ENCODE measurements around the gene RERGL. TPM values are rescaled to one million over a fixed set of nuclear protein-coding genes. Genes with fewer than 3 reads are reported as not detected.
"Not testable (repeated sequence)": the region's sequence is repeated elsewhere in the genome, so short reads cannot be mapped to it uniquely, and the experiment has no call there.

Gene RERGL
- total RNA-seq, 2 experiments from 2014 or later: not detected

DNA sequence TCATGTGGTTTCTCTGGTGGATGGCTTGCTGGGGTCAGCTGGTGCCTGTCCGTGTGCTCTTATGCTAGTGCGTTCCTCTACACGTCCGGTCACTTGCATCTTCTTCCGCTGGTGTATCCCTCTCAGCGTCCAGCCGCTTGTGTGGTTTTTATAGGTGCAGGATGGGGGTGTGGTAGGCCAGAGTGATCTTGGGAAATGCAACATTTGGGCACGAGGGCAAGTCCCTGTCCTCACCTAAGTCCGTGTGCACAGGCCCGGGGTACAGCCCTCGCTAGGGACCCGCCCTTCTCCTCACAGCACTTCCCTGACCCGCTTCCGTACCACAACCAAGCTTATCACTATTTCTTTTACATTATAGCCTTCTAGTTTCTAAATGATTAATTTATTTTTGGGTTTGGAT, 17.3 kb downstream of the RERGL start:
- Mint-ChIP-seq H3K27me3 (ENCODE audit: low read depth) (no peaks in the 10 kb centered on the region), H3K4me3 (no peak overlapping the region), H3K4me1 (ENCODE audit: low read depth) (no peaks in the 10 kb centered on the region), H3K9me3 (ENCODE audit: insufficient read depth) (peaks cover 9% of the 10 kb centered on the region), H3K27ac (no peak overlapping the region), H3K36me3 (ENCODE audit: low read depth) (no peaks in the 10 kb centered on the region)
- ATAC-seq (no peak), DNase-seq (no peak)
- ChIA-PET CTCF (no interaction called here), POLR2A (no interaction called here)

DNA sequence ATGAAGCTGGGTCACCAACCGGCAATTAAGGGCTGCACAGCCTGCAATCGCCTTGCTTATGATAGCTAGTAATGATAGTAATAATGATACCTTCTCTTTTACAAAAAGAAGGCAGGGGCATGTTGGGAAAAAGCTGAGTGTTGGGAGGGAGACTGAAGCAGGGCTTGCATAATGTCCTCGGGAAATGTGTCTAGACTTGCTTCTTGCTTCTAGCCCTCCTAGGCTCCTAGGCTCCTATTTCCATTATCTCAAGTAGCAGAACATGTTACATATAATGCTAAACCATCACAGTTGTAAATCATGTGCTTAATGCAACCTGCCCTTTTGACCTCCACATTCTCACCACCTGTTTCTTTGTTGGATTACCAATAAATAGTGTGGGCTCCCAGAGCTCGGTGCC, 18.7 kb downstream of the RERGL start:
- no peak overlapping the region for H3K27ac Mint-ChIP-seq
- no peak overlapping the region for H3K4me3 Mint-ChIP-seq
- POLR2A ChIA-PET: no interaction called here
- no peak for ATAC-seq
- no peak for DNase-seq
- H3K36me3 Mint-ChIP-seq (ENCODE audit: low read depth): no peaks in the 10 kb centered on the region
- peaks cover 9% of the 10 kb centered on the region for H3K9me3 Mint-ChIP-seq (ENCODE audit: insufficient read depth)
- CTCF ChIA-PET: no interaction called here
- H3K27me3 Mint-ChIP-seq (ENCODE audit: low read depth): no peaks in the 10 kb centered on the region
- H3K4me1 Mint-ChIP-seq (ENCODE audit: low read depth): no peaks in the 10 kb centered on the region

DNA sequence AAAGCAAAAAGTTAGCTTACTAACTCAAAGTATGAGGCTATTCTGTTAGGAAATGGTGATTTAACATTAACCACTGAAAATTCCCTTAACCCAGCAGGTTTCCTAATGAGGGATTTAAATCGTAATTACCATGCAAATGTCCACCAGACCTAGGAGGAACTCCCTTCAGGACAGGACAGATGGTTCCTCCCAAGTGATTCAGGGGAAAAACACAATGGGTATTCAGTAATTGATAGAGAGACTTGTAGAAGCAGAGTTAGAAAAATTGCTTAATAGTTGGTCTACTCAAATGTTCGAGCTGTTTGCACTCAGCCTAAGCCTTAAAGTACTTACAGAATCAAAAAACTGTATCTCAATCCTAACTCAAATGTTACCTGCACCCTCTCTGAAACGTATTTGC, 21.6 kb downstream of the RERGL start:
- no peaks in the 10 kb centered on the region for H3K27me3 Mint-ChIP-seq (ENCODE audit: low read depth)
- no peak overlapping the region for H3K4me3 Mint-ChIP-seq
- H3K9me3 Mint-ChIP-seq (ENCODE audit: insufficient read depth): peaks cover 9% of the 10 kb centered on the region
- no peaks in the 10 kb centered on the region for H3K4me1 Mint-ChIP-seq (ENCODE audit: low read depth)
- no peak overlapping the region for H3K27ac Mint-ChIP-seq
- ChIA-PET CTCF (no interaction called here), POLR2A (no interaction called here)
- no peak for DNase-seq
- no peaks in the 10 kb centered on the region for H3K36me3 Mint-ChIP-seq (ENCODE audit: low read depth)
- no peak for ATAC-seq

DNA sequence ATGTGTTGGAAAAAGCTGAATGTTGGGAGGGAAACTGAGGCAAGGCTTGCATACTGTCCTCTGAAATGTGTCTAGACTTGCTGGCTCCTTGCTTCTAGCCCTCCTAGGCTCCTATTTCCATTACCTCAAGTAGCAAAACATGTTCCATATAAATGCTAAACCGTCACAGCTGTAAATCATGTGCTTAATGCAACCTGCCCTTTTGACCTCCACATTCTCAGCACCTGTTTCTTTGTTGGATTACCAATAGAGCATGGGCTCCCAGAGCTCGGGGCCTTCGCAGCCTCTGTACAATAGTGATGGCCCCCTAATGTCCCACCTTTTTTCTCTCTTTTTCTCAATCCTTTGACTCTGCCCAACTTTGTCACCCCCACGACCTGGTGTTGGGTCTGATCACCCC, 23.3 kb downstream of the RERGL start:
- Mint-ChIP-seq H3K4me1 (ENCODE audit: low read depth) (no peaks in the 10 kb centered on the region), H3K36me3 (ENCODE audit: low read depth) (no peaks in the 10 kb centered on the region), H3K9me3 (ENCODE audit: insufficient read depth) (peaks cover 7% of the 10 kb centered on the region), H3K27ac (no peak overlapping the region), H3K4me3 (no peak overlapping the region), H3K27me3 (ENCODE audit: low read depth) (no peaks in the 10 kb centered on the region)
- ChIA-PET CTCF (no interaction called here), POLR2A (no interaction called here)
- ATAC-seq (no peak), DNase-seq (no peak)

DNA sequence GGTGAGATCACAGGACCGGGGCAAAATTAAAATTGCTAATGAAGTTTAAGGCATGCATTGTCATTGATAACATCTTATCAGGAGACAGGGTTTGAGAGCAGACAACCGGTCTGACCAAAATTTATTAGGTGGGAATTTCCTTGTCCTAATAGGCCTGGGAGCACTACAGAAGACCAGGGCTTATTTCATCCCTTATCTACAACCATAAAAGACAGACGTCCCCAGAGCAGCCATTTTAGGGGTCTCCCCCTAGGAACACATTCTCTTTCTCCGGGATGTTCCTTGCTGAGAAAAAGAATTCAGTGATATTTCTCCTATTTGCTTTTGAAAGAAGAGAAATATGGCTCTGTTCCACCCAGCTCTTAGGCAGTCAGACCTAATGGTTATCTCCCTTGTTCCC, 27.1 kb downstream of the RERGL start:
- DNase-seq; H3K4me3 Mint-ChIP-seq; POLR2A ChIA-PET; ATAC-seq; H3K4me1 Mint-ChIP-seq (ENCODE audit: low read depth); H3K36me3 Mint-ChIP-seq (ENCODE audit: low read depth); H3K27ac Mint-ChIP-seq; H3K27me3 Mint-ChIP-seq (ENCODE audit: low read depth); CTCF ChIA-PET: not testable (repeated sequence)
- H3K9me3 Mint-ChIP-seq (ENCODE audit: insufficient read depth): peaks cover 20% of the 10 kb centered on the region

DNA sequence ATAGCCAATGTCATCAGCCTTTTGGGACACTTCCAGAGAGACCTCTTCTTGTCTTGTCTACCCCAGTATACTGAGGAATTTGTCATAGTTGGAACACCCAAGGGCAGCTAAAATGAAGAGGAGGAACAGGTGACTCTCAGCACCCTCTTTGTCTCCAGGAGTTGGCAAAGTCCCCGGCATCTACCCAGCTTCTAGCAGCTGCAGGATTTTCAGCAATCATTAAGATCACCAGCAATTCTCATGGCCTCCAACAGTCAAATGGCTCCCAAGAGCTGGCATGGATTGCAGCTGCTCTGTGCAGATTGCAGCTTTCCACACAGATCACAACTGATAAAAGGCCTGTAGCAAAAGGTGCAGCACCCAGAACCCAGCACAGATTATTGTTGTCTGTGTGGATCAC, 32.9 kb downstream of the RERGL start:
- Mint-ChIP-seq H3K4me3 (no peak overlapping the region), H3K4me1 (ENCODE audit: low read depth) (no peaks in the 10 kb centered on the region), H3K27me3 (ENCODE audit: low read depth) (no peaks in the 10 kb centered on the region), H3K36me3 (ENCODE audit: low read depth) (no peaks in the 10 kb centered on the region), H3K9me3 (ENCODE audit: insufficient read depth) (peaks cover 42% of the 10 kb centered on the region), H3K27ac (no peak overlapping the region)
- DNase-seq (no peak), ATAC-seq (no peak)
- POLR2A ChIA-PET: no interaction called here
- CTCF ChIA-PET: no interaction called here

DNA sequence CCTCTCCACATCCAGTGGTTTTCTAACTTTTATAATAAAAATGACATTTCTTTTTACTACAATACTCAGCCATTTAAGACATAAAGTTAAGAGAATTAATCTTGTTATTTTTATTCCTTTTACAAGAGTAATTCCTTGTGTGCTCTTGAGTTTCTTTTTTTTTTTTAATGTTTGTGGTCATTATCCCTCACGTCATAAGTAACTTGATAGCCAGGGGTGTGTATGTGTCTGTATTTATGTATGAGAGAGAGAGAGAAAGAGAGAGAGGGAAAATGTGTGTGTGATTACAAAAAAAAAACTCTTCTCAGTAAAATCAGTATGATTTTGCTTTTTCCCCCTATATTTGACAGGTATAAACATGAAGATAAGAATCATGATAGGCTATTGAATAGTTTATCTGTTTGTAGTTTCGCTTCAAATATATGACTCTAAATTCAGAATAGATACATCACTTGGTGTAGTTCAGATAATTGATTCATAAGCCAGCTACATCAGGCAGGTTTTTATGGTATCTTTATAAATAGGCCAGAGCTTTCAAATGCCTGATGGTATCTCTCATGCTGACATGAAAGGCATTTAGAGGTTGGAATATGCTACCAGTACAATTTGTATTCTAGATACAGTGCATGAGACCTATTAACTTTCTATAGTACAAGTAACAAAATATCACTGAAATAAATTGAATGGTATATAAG, 34.9 kb downstream of the RERGL start:
- DNase-seq (no peak), ATAC-seq (no peak)
- Mint-ChIP-seq H3K4me3 (no peak overlapping the region), H3K27me3 (ENCODE audit: low read depth) (no peaks in the 10 kb centered on the region), H3K4me1 (ENCODE audit: low read depth) (no peaks in the 10 kb centered on the region), H3K9me3 (ENCODE audit: insufficient read depth) (peaks cover 34% of the 10 kb centered on the region), H3K27ac (no peak overlapping the region), H3K36me3 (ENCODE audit: low read depth) (no peaks in the 10 kb centered on the region)
- POLR2A ChIA-PET: no interaction called here
- CTCF ChIA-PET: no interaction called here

DNA sequence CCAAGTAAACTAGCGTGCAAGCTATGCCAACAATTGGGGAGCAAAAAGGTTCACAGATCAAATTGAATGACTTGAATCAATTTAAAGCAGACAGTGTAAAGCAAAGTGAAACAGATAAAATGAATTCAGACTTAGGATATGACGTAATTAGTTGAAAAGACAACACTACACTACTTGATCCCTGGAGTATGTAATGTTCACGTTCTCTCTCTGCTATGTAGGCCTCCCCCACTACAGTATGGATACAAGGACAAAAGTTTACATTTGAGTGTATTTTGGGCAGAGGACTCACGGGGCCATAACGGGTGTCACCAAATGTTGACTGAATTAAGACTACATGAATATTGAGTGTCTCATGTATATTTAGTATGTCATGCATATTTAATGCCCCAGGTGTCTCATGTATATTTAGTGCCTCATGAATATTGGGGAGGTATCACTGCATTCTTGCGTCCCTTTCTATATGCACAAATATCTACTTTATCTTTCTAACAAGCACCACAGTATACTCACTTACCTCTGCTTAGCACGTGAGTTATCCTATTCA, 44.5 kb downstream of the RERGL start:
- CTCF ChIA-PET: interaction anchor here (0.6 kb wide), 1 partner anchor 172 kb away, joined by 3 read pairs; no protein-coding TSS in a partner anchor
- no peak overlapping the region for H3K27ac Mint-ChIP-seq
- peaks cover 13% of the 10 kb centered on the region for H3K9me3 Mint-ChIP-seq (ENCODE audit: insufficient read depth)
- no peak for ATAC-seq
- no peaks in the 10 kb centered on the region for H3K4me1 Mint-ChIP-seq (ENCODE audit: low read depth)
- H3K4me3 Mint-ChIP-seq: no peak overlapping the region
- POLR2A ChIA-PET: no interaction called here
- no peaks in the 10 kb centered on the region for H3K27me3 Mint-ChIP-seq (ENCODE audit: low read depth)
- H3K36me3 Mint-ChIP-seq (ENCODE audit: low read depth): no peaks in the 10 kb centered on the region
- DNase-seq: no peak

DNA sequence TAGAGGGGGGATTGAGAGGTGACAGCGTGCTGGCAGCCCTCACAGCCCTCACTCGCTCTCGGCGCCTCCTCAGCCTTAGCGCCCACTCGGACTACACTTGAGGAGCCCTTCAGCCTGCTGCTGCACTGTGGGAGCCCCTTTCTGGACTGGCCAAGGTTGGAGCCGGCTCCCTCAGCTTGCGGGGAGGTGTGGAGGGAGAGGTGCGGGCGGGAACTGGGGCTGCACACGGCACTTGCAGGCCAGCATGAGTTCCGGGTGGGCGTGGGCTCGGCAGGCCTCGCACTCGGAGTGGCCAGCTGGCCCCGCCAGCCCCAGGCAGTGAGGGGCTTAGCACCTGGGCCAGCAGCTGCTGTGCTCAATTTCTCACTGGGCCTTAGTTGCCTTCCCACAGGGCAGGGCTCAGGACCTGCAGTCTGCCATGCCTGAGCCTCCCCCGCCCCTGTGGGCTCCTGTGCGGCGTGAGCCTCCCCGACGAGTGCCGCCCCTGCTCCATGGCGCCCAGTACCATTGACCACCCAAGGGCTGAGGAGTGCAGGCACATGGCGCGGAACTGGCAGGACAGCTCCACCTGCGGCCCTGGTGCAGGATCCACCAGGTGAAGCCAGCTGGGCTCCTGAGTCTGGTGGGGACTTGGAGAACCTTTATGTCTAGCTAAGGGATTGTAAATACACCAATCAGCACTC, 49.8 kb downstream of the RERGL start:
- H3K4me3 Mint-ChIP-seq; POLR2A ChIA-PET; DNase-seq; CTCF ChIA-PET; H3K27ac Mint-ChIP-seq; H3K36me3 Mint-ChIP-seq (ENCODE audit: low read depth); H3K4me1 Mint-ChIP-seq (ENCODE audit: low read depth); H3K27me3 Mint-ChIP-seq (ENCODE audit: low read depth); ATAC-seq: not testable (repeated sequence)
- H3K9me3 Mint-ChIP-seq (ENCODE audit: insufficient read depth): peaks cover 26% of the 10 kb centered on the region

Other genes starting within 250 kb of the RERGL start
- gene PIK3C2G, start 171.3 kb upstream of the RERGL start, total RNA-seq: not detected